Activated CD4-positive, CD25-positive, alpha-beta regulatory T cell treated with anti-CD3 and anti-CD28 coated beads, Interleukin-2, amount 50 U/mL, for 24 hours (primary cell): Measurements from ENCODE around the gene RRP1B.
"Not testable (repeated sequence)": the region's sequence is repeated elsewhere in the genome, so short reads cannot be mapped to it uniquely, and the experiment has no call there.

Source experiments
- ATAC-seq, 2 donors: fragments of 150-1000 bp; cut with Tn5 transposase; one replicate each; pipeline ENCODE4 v1.10.0; 2021; ENCODE audit warnings: mild to moderate bottlenecking in 1 of 2, moderate library complexity in 1 of 2

RRP1B gene

DNA sequence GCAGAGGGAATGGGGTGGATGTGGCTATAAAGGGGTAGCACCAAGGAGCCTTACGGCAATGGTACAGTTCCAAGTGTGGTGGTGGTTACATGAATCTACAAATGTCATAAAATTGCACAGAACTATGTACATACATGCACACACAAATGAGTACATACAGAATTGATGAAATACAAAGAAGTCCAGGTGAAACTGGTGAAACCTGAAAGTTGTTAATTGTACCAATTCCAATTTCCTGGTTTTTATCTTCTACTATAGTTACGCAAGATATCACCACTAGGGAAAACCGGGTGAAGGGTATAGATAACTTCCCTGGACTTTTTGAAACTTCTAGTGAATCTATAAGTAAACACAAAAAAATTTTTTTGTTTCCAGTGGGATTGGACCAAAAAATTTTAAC is 19.0 kb upstream of the RRP1B start:
- no peak for ATAC-seq

DNA sequence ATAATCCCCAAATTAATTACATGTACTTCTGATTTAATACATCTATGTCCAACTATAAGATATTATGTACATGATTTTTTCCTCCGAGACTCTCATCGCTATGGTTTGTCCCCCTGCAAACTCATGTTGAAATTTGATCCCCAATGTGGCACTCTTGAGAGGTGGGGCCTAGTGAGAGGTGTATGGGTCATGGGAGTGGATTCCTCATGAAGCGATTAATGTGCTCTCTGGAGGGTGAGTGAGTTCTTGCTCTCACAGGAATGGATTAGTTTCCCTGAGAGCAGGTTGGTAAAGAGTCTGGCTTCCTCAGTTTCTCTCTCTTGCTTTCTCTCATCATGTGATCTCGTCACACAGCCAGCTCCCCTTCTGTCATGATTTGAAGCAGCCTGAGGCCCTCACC is 16.2 kb upstream of the RRP1B start:
- no peak for ATAC-seq

DNA sequence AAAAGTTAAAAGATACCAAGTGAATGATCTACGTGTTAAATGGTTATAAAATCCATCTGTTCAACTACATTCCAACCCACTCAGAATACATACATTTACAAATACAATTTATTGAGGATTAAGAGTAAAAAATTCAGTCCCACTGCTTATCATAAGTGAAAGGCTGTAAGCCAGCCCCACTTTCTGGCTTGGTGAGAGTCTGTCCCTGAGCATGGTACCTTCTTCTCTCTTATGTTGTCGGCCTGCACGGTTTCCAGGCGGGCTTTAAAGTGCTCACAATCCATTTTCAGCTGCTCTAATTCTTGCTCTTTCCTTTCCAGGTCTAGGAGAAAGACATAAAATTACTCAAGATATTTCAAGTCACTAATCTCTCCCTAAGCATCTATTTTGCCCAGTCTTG is 15.3 kb upstream of the RRP1B start:
- ATAC-seq = no peak

DNA sequence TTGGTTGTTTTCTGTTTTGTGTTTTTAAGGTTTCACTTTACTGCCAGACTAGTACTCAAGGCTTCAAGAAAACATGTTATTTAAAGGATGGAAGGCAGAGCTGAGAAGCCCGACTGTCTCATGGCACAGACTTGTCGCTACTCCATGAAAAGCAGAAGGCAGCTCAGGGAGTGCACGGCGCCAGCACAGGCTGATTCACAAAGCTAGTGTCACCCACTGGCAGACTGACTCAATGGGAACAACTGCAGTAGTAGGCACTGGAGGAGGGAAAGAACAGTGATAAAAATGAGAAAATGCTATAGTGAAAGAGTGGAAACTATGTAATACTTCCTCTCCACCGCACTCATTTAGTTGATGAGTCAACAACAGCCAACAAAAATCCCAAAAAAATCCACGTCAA is 14.8 kb upstream of the RRP1B start:
- no peak for ATAC-seq

DNA sequence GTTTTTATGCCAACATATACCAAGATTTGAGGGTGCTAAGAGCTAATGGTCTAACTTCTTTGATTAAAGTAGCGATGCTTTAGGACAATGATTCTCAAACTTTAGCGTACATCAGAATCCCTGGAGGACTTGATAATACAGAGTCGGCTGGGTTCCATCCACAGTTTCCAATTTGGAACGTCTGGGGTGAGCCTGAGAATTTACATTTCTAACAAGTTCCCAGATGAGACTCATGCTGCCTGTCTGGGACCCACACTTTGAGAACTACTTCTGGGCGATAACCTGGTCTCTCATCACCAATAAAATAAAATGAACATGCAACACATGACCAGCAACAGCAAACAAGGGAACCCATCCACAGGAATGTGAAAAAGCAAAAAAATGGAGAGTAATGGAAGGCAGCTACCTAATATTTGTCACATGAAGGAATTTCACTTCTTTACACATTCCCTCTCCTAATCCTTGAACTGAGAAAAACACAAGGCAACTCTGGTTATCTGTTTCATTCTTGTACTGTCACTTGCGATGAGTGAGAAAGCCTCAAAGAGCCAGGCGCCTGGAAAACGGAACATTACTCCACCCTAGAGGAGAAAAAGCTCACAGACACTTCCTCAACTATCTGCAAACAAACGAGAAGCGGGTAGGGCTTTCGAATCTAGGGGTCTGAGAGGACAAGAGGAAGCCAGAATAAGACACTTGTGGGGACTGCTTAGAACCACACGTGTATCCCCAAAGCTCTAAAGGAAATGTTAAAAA is 14.0 kb upstream of the RRP1B start:
- no peak for ATAC-seq

DNA sequence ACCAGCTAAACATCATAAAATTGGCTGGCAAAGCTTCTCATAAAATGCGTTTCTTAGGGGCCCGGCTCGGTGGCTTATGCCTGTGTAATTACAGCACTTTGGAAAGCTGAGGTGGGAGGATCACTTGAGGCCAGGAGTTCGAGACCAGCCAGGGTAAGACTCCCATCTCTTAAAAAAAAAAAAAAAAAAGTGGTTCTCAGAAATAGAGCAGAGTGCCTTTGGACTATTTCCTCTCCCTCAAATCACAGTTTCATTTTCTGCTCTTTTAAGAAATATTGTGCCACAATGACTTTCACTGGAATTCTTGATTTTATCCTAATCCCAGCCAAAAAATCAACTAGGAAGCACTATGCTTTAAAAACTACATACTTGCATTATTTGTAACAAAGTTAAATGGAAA is 13.4 kb upstream of the RRP1B start:
- no peak for ATAC-seq

DNA sequence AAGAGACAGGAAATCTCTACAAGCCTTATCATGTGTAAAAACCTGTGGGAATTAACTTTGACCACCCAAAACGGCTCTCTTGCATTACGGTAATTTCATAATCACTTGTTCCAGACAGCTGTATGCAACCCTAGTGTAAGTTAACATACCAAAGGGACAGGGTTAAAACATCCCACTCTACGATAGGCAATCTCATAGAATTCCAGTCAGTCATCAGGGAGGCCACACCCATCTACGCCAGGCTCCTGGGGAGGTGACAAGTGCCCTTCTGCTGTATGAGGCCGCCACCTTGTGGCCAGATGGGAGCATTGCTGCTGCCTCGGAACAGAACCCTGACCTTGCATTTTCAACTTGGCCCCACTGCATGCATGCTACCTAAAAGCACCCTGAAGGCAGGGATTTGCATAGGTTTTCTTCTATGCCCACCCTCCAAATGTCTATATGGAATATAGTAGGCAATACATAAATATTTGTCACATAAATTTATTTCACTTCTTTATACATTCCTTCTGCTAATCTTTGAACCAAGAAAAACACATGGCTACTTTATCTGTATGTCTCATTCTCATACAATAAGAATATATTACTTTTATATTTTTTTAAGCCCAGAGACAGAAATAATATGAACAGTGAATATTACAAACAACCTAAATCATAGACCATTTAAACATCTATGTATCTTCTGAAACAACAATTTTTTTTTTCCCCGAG is 12.7 kb upstream of the RRP1B start:
- ATAC-seq = peak; percentile 98

DNA sequence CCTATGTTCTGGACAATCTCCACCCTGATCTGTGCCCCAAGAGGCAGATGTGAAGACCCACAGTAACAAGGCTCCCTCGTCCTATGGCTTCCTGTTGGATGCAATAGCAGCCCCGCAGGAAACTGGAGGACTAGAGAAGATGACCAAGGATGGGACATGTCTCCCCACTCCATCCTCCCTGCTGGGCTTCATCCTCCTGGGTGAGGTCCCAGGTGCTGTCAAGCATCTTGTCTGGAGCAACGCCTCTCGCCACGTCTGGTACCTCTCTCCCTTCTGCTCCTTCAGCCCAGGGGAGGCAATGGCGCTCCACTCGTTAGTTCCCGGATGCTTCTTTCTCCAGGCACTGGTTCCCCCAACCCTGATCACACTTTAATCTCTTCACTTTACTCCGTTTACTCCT is 11.2 kb upstream of the RRP1B start:
- no peak for ATAC-seq

DNA sequence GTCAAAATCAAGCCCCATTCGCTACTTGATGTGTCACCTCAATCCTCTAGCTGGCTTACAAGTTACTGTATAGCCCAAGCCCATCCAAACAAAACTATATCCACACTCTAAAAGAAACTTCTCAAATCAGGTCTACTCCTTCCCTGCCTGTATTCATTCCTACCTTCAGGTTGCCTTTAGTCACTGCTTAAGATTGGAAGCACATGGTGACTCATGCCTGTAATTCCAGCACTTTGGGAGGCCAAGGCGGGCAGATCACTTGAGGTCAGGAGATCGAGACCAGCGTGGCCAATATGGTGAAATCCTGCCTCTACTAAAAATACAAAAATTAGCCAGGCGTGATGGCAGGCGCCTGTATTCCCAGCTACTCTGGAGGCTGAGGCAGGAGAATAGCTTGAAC is 7.4 kb upstream of the RRP1B start:
- ATAC-seq = not testable (repeated sequence)

DNA sequence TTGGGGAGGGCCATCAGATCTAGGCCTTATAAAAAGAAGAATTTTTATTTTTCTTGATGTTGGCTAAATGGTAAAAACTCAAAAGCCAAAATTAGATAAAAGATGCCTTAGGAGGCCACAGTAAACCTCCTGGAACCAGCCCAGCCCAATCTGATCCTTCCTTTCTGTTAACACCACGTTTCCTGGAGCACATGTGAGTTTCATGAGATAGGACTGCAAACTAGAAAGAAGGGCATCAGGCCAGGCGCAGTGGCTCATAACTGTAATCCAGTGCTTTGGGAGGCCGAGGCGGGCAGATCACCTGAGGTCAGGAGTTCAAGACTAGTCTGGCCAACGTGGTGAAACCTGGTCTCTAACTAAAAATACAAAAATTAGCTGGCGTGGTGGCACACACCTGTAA is 6.7 kb upstream of the RRP1B start:
- no peak for ATAC-seq

DNA sequence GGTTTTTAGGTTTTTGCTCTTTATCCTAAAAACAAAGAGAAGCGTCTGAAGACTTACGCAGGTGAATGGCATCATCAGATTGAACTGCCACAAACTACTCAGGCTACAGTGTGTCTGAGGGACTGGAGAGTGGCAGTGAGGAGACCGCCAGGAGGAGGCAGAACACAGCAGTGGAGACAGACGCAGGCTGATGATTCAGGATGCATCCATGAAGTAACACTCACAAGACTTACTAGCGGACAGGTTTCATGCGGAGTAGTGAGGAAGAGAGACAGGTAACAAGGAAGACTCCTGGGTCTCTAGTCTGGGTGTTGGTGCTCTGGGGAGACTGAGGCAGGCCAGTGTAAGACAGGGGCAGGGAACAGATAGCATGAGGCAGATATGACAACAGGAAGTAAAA is 5.7 kb upstream of the RRP1B start:
- ATAC-seq = no peak

DNA sequence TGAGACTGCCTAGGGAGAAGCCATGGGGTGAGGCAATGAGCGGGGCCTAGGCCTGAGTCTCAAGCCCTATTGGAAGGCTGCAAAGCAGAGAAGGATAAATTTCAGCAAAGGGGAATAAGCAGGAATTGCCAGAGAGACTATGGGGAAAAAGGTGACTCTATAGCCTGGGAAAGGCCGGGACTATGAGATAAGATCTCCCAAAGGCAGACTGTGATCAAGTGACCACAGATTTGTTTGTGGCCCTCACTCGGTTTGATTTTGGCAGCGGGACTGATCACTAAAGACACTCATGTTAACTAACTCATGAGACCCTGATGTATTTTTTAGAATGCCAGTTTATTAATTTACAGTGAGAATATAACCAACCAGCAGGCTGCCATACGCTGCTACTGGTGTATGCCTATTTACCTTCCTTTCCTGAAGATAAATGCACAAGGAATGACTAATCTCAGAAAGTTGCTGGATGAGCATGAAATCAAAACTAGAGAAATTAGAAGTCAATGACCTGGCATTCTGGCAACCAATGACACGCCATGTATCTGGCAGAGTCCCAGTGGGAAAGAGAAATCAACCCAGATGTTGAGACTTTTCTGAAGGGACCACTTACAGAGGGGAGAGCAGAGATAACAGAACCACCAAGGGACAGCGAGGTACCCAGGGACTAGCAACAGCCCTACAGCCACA is 4.4 kb upstream of the RRP1B start:
- no peak for ATAC-seq

DNA sequence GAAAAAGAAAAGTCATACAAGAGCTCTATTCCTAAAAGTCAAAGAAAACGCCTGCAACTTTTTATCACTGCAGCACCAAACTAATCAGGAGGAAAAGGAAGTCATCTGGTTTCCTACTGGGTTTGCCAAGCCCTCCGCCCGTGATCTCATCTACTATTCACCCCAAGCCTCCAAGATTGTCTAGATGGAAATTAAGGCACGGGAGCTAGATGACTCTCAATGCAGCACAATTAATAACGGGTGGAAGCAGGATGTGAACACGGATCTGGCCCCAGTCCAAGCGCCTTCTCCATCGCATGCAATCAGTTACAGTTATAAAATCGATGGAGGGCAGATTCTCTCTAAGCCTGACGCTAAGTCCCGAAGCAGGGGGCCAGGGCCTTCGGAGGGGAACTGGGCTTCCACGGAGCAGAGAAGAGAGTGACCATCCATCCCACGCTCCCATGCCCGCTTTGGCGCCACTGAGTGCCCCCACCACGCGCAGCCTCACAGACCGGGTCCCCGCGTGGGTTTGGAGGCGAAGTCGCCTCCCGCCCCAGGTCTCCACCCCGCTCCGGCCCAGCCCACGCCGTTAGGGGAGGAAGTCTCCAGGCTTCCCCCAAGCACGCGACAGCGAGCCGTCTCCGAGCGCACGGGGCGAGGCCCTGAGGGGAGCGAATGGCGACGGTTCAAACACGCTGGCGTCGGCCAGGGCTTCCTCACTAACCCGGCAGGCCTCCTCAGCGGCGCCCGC is 1.8 kb upstream of the RRP1B start:
- no peak for ATAC-seq

DNA sequence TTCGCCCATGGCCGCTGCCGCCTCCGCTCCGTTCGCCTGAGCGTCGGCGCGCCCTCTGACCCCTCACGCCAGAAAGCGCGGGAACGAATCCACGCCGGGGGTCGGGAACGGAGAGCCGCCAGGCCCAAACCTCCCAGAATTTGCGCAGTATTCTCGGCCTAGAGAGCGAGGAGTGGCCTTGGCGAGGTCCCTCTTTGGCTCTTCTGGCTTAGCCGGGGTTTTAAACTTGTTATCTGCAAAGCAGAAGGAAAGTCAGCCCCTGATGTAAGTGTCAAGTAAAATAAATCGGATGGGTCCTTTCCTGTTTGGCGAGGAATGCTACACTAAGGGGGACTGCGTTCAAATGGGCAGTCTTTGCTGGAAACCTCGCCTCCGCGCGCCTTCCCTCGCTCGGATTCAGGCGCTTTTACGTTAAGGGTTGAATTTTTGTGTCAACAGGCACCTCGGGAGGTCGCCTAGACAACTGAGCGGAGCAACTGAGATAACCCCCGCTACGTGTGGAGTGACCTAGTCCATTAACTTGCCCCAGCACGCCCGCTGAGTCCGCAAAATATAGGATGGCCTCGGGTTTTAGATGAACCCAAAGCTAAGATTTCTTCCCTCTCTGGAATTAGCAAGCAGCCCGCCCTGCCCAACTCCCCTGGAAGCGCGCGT is 1.1 kb upstream of the RRP1B start:
- ATAC-seq = no peak

DNA sequence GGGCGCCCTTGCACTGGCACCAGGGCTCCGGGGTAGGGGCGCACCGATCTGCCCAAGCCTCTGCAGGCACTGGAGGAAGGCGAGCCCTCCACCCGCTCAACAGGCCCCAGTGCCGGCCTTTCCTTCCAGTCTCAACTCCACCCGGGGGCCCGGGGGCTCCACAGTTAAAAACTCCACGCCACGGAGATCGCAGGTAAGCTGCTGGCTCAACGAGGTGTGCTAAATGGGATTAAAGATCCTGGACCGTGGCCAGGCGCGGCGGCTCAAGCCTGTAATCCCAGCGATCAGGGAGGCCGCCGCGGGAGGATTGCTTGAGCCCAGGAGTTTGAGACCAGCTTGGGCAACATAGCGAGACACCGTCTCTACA is 608 bp upstream of the RRP1B start:
- no peak for ATAC-seq

DNA sequence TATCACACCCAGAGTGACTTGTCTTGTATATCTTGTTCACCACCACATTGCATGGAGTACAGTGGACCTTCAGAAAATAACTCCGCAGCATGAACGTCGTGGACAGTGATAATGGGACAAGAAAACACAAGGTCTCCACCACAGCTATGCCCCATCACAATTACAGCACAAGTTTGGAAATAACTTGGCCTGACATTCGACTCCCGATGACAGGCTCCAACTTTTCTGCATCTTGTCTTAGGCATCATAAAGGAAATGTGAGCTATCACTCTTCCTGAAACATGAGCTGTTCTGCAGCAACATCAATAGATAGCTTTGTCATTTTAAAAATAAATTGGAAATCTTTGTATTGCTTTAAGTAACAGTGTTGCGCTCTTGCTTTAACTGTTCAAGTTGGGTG is 2.9 kb downstream of the RRP1B start:
- ATAC-seq = no peak

DNA sequence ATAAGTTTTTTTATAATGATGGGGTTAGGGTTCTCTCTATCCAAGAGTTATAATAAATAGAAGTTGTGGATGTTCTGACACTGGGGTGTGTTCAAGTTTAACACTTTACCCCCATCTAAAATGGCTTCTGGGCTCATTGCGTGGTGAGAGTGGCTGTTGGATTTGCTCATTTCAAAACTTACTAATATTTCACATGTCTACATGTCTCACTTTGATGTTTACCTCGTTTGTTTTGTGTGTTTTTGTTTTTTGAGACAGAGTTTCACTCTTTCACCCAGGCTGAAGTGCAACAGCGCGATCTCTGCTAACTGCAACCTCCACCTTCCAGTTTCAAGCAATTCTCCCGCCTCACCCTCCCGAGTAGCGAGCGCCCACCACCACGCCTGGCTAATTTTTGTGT is 3.7 kb downstream of the RRP1B start:
- ATAC-seq = no peak

DNA sequence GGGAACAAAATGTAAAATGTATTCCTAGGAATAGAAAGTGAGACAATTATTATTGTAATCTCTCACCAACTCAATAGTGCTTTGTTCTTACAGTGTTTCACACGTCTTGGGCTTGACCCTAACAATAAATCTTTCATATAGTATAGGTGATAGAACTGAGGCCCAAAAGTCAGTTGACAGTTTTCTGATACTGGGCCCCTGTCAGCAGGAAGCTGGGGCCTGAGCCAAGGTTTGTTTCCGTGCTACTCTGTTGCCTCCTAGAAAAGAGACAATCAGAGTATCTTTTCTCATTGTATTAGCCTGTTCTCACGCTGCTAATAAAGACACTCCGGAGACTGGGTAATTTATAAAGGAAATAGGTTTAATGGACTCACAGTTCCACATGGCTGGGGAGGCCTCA is 5.0 kb downstream of the RRP1B start:
- no peak for ATAC-seq

DNA sequence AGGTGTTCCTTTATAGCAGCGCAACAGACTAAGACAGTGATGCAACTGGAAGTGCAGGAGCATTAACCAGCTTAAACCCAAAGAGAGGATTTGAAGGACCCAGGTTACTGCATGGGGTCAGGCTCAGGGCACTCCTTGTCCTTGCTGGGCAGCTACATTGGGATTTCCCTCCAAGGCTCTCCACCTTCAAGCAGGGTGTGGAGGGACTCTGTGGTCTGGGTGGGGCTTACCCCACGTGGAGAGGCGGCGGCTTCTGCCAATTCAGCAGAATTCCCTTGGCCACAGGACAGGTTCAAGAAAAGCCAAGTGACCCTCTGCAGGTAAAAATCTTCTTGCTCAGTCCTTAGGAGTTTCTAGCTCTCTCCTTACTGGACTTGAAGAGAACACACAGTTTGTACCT is 6.5 kb downstream of the RRP1B start:
- no peak for ATAC-seq

DNA sequence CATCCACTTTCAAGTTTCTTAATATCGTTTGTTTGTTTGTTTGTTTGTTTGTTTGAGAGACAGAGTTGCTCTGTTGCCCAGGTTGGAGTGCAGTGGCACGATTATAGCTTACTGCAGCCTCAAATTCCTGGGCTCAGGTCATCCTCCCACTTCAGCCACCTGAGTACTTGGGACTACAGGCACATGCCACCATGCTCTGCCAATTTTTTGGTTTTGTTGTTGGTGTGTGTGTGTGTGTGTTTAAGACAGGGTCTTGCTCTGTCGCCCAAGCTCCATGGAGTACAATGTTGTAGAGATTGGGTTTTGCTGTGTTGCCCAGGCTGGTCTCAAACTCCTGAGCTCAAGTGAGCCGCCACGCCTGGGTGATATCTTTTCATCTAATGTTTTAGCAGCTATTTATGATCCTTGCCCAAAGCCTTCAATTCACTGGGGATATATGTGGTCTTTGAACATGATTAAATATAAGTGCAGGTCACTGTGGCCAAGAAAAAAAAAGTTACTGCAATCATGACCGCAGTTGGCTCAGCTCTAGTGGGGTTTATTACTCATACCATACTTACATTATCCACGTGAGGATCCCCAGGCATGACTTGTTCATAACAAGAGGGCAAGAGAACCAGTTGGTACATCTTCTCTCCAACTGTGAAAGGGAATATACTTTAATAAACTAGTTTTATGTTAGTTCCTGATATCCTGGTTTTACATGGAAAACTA is 8.0 kb downstream of the RRP1B start:
- ATAC-seq = peak; percentile 80 to 87

DNA sequence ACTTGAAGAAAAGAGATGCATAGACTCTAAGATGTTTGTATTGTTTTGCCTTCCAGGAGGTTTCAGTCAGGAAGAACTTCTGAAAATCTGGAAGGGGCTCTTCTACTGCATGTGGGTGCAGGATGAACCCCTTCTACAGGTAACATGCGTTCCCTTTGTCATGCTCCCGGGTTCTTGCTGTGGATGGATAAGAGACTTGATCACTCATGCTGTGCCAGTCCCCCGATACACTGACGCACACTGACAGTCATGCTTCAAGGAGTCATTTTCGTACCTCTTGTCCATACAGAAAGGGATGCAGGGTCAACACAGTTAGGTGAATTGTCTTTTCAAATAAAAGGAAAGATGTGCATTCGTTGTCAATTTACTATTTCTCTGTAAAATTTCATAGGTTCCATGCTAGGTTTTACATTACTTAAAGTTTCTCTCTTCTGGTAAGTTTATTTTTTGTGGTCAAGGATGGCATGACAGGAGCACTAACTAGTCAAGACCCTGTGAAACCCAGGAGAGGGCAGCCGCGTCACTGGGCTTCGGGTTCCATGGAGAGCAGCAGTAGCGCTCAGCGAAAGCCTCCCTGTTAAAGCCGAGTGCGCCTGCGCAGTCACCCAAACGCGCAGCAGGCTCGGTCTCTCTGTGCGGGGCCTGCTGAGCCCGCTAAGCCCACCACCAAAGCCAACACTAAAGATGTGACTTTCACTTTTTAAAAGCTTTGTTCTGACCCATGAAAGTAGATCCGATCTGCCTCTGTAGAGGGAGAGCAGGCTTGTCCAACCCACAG is 10.7 kb downstream of the RRP1B start:
- no peak for ATAC-seq
